SK-N-SH (cell line): ENCODE measurements around the gene AGK.

Experiments
- CHD2 ChIP-seq: fragments of 150-350 bp; IDR thresholded peaks from 2 replicates; pipeline ENCODE4 v1.6.1; 2018; ENCODE audit warnings: low read length; ENCODE audit not compliant: partially characterized antibody
- EP300 ChIP-seq, 2 experiments: IDR thresholded peaks; 2 replicates each; pipeline versions ENCODE4 v1.4.0 to v1.6.1; 2012; ENCODE audit warnings: borderline replicate concordance in 1 of 2, low read depth in 1 of 2, low read length in 1 of 2
- GATA2 ChIP-seq: sonication (generic); formaldehyde crosslinking; IDR thresholded peaks from 2 replicates; pipeline ENCODE4 v1.5.0; 2020; ENCODE audit warnings: mild to moderate bottlenecking, missing genetic modification reagents
- NFIC ChIP-seq: IDR thresholded peaks from 2 replicates; pipeline ENCODE4 v1.4.0; 2012; ENCODE audit warnings: borderline replicate concordance
- RFX5 ChIP-seq: IDR thresholded peaks from 2 replicates; pipeline ENCODE4 v1.6.1; 2012; ENCODE audit warnings: mild to moderate bottlenecking, improper control_type of control experiment, low read length
- SMC3 ChIP-seq: IDR thresholded peaks from 2 replicates; pipeline ENCODE4 v1.6.1; 2012; ENCODE audit warnings: low read depth, low read length, improper control_type of control experiment
- TCF12 ChIP-seq: IDR thresholded peaks from 2 replicates; pipeline ENCODE4 v1.4.0; 2012
- TF ChIP-seq, protein P1 (sequence below): fragments of 200-600 bp; sonication (generic); IDR thresholded peaks from 2 replicates; pipeline ENCODE4 v1.6.1; 2017; ENCODE audit warnings: antibody characterized with exemption, mild to moderate bottlenecking, moderate library complexity
- TF ChIP-seq, protein P2 (sequence below): IDR thresholded peaks from 2 replicates; pipeline ENCODE4 v1.4.0; 2012; ENCODE audit warnings: low read depth, borderline replicate concordance

DNA sequence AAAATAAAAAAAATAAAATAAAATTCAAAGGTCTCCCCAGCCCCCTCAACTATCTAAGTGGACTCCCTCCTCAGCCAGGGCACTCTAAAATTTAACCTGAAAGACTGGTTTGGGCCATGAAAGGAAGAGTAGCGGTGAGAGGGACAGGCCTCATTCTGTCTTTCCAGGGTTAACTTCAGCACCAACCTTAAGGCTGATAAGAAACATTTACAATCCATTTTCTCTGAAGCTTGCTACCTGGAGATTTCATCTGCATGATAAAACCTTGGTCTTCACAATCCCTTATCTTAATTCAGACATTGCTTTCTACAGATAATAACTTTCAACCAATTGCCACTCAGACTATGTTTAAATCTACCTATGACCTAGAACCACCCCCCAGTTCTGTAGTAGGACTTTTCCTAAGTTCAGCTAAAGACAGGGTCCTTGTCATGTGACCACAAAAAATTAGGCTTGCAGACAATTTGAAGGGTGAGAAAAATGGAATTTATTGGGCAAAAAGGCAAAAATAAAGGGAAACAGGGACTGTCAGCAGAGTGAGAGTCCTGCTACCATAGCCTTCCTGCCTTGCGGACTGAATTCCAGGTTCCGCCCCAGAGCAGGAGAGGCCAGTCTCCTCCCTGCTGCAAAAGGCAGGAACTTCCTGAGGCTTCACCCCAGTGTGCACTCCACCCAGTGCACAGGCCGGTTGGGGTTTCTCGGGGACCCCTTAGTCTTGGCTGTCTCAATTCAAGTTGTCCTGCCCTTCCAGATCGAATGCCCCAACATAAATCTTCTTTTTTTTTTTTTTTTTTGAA lies 26.0 kb downstream of the AGK start:
- TF ChIP-seq, protein P1, sequence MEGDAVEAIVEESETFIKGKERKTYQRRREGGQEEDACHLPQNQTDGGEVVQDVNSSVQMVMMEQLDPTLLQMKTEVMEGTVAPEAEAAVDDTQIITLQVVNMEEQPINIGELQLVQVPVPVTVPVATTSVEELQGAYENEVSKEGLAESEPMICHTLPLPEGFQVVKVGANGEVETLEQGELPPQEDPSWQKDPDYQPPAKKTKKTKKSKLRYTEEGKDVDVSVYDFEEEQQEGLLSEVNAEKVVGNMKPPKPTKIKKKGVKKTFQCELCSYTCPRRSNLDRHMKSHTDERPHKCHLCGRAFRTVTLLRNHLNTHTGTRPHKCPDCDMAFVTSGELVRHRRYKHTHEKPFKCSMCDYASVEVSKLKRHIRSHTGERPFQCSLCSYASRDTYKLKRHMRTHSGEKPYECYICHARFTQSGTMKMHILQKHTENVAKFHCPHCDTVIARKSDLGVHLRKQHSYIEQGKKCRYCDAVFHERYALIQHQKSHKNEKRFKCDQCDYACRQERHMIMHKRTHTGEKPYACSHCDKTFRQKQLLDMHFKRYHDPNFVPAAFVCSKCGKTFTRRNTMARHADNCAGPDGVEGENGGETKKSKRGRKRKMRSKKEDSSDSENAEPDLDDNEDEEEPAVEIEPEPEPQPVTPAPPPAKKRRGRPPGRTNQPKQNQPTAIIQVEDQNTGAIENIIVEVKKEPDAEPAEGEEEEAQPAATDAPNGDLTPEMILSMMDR = no peak
- no peak for TF ChIP-seq NFIC
- TF ChIP-seq, protein P2, sequence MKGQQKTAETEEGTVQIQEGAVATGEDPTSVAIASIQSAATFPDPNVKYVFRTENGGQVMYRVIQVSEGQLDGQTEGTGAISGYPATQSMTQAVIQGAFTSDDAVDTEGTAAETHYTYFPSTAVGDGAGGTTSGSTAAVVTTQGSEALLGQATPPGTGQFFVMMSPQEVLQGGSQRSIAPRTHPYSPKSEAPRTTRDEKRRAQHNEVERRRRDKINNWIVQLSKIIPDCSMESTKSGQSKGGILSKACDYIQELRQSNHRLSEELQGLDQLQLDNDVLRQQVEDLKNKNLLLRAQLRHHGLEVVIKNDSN = no peak
- no peak for TF ChIP-seq RFX5
- TF ChIP-seq CHD2 = no peak
- TF ChIP-seq GATA2 (CRISPR knock-in tag) = no peak
- TF ChIP-seq TCF12 = no peak
- no peak for TF ChIP-seq EP300 (IDR thresholded peaks at IDR 0.05; ENCODE audit: borderline replicate concordance in 1 of 2, low read depth in 1 of 2, low read length in 1 of 2)
- TF ChIP-seq SMC3 = no peak
